Parathyroid adenoma (tissue), 2 donors: ENCODE measurements around the gene C20orf141.

Experiments
- H2AFZ ChIP-seq: fragments of 300-600 bp; sonication (generic); one replicate; pipeline ENCODE4 v1.7.0; 2017; ENCODE audit warnings: antibody characterized with exemption, mild to moderate bottlenecking
- H3K27ac ChIP-seq: fragments of 300-600 bp; sonication (generic); one replicate; pipeline ENCODE4 v1.7.0; 2017
- H3K27me3 ChIP-seq: fragments of 300-600 bp; sonication (generic); one replicate; pipeline ENCODE4 v1.7.0; 2017; ENCODE audit warnings: low read length; ENCODE audit not compliant: control insufficient read depth, insufficient read depth
- H3K36me3 ChIP-seq: fragments of 300-600 bp; sonication (generic); one replicate; pipeline ENCODE4 v1.7.0; 2017; ENCODE audit warnings: low read length; ENCODE audit not compliant: control insufficient read depth, insufficient read depth
- H3K4me1 ChIP-seq: fragments of 300-600 bp; sonication (generic); one replicate; pipeline ENCODE4 v1.7.0; 2017; ENCODE audit warnings: control low read depth
- H3K4me2 ChIP-seq: fragments of 300-600 bp; sonication (generic); one replicate; pipeline ENCODE4 v1.7.0; 2017; ENCODE audit warnings: low read length
- H3K4me3 ChIP-seq: fragments of 300-600 bp; sonication (generic); one replicate; pipeline ENCODE4 v1.7.0; 2017; ENCODE audit warnings: low read depth, low read length
- H3K79me2 ChIP-seq: fragments of 300-600 bp; sonication (generic); one replicate; pipeline ENCODE4 v1.7.0; 2017; ENCODE audit warnings: control low read depth
- H3K9ac ChIP-seq: fragments of 300-600 bp; sonication (generic); one replicate; pipeline ENCODE4 v1.7.0; 2017; ENCODE audit warnings: mild to moderate bottlenecking
- H3K9me3 ChIP-seq: fragments of 300-600 bp; sonication (generic); one replicate; pipeline ENCODE4 v1.7.0; 2017; ENCODE audit warnings: low read length; ENCODE audit not compliant: control insufficient read depth
- CTCF ChIP-seq: fragments of 300-600 bp; sonication (generic); IDR thresholded peaks from one replicate; pipeline ENCODE4 v1.7.0; 2017; ENCODE audit warnings: antibody characterized with exemption, mild to moderate bottlenecking
- donor health status: primary hyperparathyroidism.

The C20orf141 gene

GRCh38 chr20:2783908-2784566 is 30.8 kb upstream of the C20orf141 start:
- no peaks in the 10 kb centered on the region for H3K27me3 ChIP-seq
- peaks cover 5% of the 10 kb centered on the region for H3K4me1 ChIP-seq
- H2AFZ ChIP-seq = no peak overlapping the region
- no peak overlapping the region for H3K27ac ChIP-seq
- no peaks in the 10 kb centered on the region for H3K36me3 ChIP-seq
- H3K79me2 ChIP-seq = no peaks in the 10 kb centered on the region
- no peak overlapping the region for H3K4me2 ChIP-seq
- no peaks in the 10 kb centered on the region for H3K9me3 ChIP-seq
- no peak overlapping the region for H3K4me3 ChIP-seq
- TF ChIP-seq CTCF = no peak
- no peak overlapping the region for H3K9ac ChIP-seq

- no peaks in the 10 kb centered on the region for H3K36me3 ChIP-seq
- no peak overlapping the region for H3K9ac ChIP-seq
- H3K27me3 ChIP-seq = no peaks in the 10 kb centered on the region
- no peak overlapping the region for H2AFZ ChIP-seq
- H3K9me3 ChIP-seq = no peaks in the 10 kb centered on the region
- no peaks in the 10 kb centered on the region for H3K4me1 ChIP-seq
- H3K4me2 ChIP-seq = no peak overlapping the region
- H3K4me3 ChIP-seq = no peak overlapping the region
- no peak for TF ChIP-seq CTCF
- H3K27ac ChIP-seq = no peak overlapping the region
- H3K79me2 ChIP-seq = no peaks in the 10 kb centered on the region
Observed at GRCh38 chr20:2793471-2793870, 21.3 kb upstream of the C20orf141 start.

DNA sequence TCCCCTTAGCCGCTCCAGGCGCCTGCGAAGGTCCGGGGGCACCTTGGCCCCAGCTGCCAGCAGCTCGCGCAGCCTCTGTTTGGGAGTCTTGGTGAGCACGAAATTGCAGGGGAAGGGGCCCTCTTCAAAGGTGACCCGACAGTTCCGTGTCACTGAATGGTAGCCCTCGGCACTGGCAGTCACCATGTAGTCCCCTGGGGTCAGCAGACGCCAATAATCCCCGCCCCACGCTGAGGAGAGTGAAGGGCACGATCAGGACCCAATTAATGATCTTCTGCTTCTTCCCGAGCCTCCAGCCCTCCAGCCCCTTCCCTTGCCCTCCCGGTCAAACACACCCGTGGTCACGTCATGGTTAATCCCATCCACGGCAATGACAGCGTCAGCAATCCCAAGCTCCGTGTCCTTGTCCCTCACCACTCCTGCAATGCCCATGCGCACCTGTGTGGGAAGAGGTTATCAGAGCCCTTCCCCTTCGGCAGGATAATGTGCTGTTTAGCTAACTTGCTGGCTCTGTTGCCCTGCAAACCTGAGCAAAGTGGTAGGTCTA is 20.5 kb upstream of the C20orf141 start:
- Histone ChIP-seq H2AFZ (no peak overlapping the region), H3K4me2 (no peak overlapping the region), H3K79me2 (no peaks in the 10 kb centered on the region), H3K9ac (no peak overlapping the region), H3K9me3 (no peaks in the 10 kb centered on the region), H3K4me1 (no peaks in the 10 kb centered on the region), H3K36me3 (no peaks in the 10 kb centered on the region), H3K27me3 (no peaks in the 10 kb centered on the region), H3K27ac (no peak overlapping the region), H3K4me3 (no peak overlapping the region)
- TF ChIP-seq CTCF = no peak

DNA sequence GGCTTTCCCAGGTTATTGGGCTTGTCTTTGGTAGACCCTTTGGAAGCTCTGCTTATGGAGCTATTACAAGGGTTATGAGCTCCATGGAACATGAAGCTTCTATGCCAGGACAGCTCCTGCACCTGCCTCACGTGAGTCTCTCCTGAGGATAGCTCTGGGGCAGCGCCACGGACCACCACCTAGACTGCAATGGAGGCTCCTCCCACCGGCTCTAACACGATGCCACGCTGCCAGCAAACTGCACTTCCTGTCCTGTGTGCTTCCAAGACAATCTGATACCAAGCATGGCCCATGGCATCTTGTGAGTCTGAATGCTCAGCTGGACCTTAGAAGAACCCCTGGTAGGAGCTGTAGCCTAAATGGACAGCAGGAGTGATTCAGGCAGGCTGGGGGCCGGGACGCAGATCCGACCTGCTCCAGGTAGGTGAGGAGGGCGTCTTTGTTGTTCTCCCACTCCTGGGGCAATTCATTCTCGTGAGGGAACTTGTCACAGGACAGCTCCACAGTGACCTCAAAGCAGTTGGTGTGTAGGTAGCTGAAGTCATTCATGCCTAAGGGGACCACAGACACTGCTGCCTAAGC is 19.8 kb upstream of the C20orf141 start:
- Histone ChIP-seq H3K36me3 (no peaks in the 10 kb centered on the region), H3K79me2 (no peaks in the 10 kb centered on the region), H3K4me3 (no peak overlapping the region), H3K27ac (no peak overlapping the region), H3K27me3 (no peaks in the 10 kb centered on the region), H3K9ac (no peak overlapping the region), H2AFZ (no peak overlapping the region), H3K9me3 (no peaks in the 10 kb centered on the region), H3K4me1 (no peaks in the 10 kb centered on the region), H3K4me2 (no peak overlapping the region)
- TF ChIP-seq CTCF = no peak

DNA sequence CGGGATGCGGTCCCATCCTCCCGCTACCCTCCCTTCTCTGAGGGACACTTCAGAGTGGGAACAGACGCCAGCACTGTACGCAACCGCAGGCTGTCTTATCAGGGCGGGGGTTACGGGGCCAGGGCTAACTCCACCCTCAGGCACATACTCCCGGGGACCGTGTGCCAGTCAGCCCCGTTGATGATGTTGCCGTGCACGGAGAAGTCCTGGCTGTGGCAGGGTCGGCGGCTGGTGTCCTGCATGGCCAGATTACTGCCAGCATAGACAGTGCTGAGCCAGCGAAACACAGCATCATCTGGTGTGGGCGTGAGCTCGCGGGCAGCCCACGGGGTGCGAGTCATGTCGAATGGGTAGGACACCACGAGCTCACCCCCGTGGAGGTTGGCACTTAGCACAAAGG is 19.3 kb upstream of the C20orf141 start:
- H3K27ac ChIP-seq = no peak overlapping the region
- H3K4me3 ChIP-seq = no peak overlapping the region
- no peak overlapping the region for H3K4me2 ChIP-seq
- H3K27me3 ChIP-seq = no peaks in the 10 kb centered on the region
- no peak overlapping the region for H2AFZ ChIP-seq
- no peaks in the 10 kb centered on the region for H3K9me3 ChIP-seq
- H3K36me3 ChIP-seq = no peaks in the 10 kb centered on the region
- TF ChIP-seq CTCF = no peak
- H3K9ac ChIP-seq = no peak overlapping the region
- no peaks in the 10 kb centered on the region for H3K4me1 ChIP-seq
- H3K79me2 ChIP-seq = no peaks in the 10 kb centered on the region
